ENCODE data around the gene CDC27.
"Not testable (repeated sequence)": the region's sequence is repeated elsewhere in the genome, so short reads cannot be mapped to it uniquely, and the experiment has no call there.

Gene CDC27

GRCh38 chr17:47120521-47121095, 68.5 kb downstream of the CDC27 start:
- no peak for DNase-seq

GRCh38 chr17:47119746-47120520, 69.2 kb downstream of the CDC27 start:
- DNase-seq: no peak

GRCh38 chr17:47117386-47117785, 71.7 kb downstream of the CDC27 start:
- no peak for DNase-seq

GRCh38 chr17:47106130-47106529, 83.0 kb downstream of the CDC27 start:
- no peak for DNase-seq

- not testable (repeated sequence) for DNase-seq
Measured at GRCh38 chr17:47105246-47105645, 83.8 kb downstream of the CDC27 start.

GRCh38 chr17:47102914-47103313, 86.2 kb downstream of the CDC27 start:
- DNase-seq: no peak

GRCh38 chr17:47099987-47100711, 88.9 kb downstream of the CDC27 start:
- DNase-seq: peak; percentile 93

- DNase-seq: peak; percentile 22
Measured at GRCh38 chr17:47099451-47099986, 89.6 kb downstream of the CDC27 start.

- DNase-seq: no peak
Measured at GRCh38 chr17:47096343-47096742, 92.8 kb downstream of the CDC27 start.

GRCh38 chr17:47095268-47095667, 93.8 kb downstream of the CDC27 start:
- DNase-seq: no peak

GRCh38 chr17:47087093-47087492, 102.0 kb downstream of the CDC27 start:
- DNase-seq: no peak

GRCh38 chr17:47085736-47086135, 103.4 kb downstream of the CDC27 start:
- DNase-seq: no peak

- no peak for DNase-seq
Measured at GRCh38 chr17:47078801-47079200, 110.3 kb downstream of the CDC27 start.

GRCh38 chr17:47077576-47077975, 111.5 kb downstream of the CDC27 start:
- DNase-seq: no peak

GRCh38 chr17:47076171-47076570, 112.9 kb downstream of the CDC27 start:
- no peak for DNase-seq

GRCh38 chr17:47074361-47074760, 114.7 kb downstream of the CDC27 start:
- not testable (repeated sequence) for DNase-seq

- DNase-seq: not testable (repeated sequence)
Measured at GRCh38 chr17:47073629-47074028, 115.5 kb downstream of the CDC27 start.

GRCh38 chr17:47072886-47073285, 116.2 kb downstream of the CDC27 start:
- no peak for DNase-seq

- not testable (repeated sequence) for DNase-seq
Measured at GRCh38 chr17:47071171-47071570, 117.9 kb downstream of the CDC27 start.

GRCh38 chr17:47070266-47070665, 118.8 kb downstream of the CDC27 start:
- DNase-seq: not testable (repeated sequence)

Measured in activated T-cell treated with anti-CD3 and anti-CD28 coated beads, Interleukin-2, amount 50 U/mL, for 1 hour (primary cell).